ENCODE data around the gene FUT2.
A peak's percentile ranks its signal among the peaks of the same experiment; 100 is the strongest.

The FUT2 gene

DNA sequence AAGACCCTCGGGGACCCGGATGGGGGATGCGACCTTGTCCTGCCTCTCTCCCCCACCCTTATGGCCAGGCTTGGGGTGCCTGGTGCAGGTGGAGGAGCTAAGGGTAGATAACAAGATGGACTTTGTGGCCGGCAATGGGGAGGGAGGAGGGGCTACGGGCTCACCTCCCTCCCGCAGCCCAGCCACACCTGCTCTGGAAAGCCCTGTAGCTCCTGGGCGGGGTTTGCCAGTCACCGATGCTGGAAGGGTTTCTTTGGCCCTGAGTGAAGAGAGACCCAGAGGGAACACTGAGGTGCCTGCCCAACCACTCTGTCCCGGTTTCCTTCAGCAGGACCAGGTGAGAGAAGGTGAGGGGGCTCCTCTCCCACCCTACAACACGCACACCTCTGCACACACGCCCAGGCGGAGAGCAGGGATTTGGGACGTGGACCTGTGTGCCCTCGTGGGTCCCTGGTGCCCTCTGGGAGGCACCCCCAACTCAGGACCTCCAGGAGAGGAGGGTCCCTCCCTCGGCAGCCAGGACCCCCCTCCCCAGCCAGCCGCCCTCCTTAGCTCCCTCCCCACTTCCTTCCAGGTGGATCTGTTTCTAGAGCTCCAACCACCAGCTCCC, at the start of gene FUT2:
Gene FUT2, plus strand, starts transcription at position 229 of the 610 bp plus-strand sequence. CDS start 6,986 bp downstream, outside the sequence.
- TF ChIP-seq FOXM1 (IDR thresholded peaks at IDR 0.05; ENCODE audit: borderline replicate concordance, low read depth) (no peak), EP300 (IDR thresholded peaks at IDR 0.05; ENCODE audit: borderline replicate concordance) (no peak), YY1 (IDR thresholded peaks at IDR 0.05; ENCODE audit: low read depth) (no peak), CEBPB (IDR thresholded peaks at IDR 0.05) (no peak), CREB1 (IDR thresholded peaks at IDR 0.05; ENCODE audit: low read depth) (no peak), TEAD4 (IDR thresholded peaks at IDR 0.05) (no peak), EGR1 (IDR thresholded peaks at IDR 0.05) (no peak), TAF1 (IDR thresholded peaks at IDR 0.05; ENCODE audit: low read depth) (no peak), NFIC (IDR thresholded peaks at IDR 0.05) (no peak), TCF12 (IDR thresholded peaks at IDR 0.05; ENCODE audit: low read depth) (no peak), RAD21 (IDR thresholded peaks at IDR 0.05; ENCODE audit: low read depth) (no peak), ZBTB7A (IDR thresholded peaks at IDR 0.05; ENCODE audit: low read depth) (no peak)
- TF ChIP-seq, protein P1, sequence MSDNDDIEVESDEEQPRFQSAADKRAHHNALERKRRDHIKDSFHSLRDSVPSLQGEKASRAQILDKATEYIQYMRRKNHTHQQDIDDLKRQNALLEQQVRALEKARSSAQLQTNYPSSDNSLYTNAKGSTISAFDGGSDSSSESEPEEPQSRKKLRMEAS (IDR thresholded peaks at IDR 0.05): no peak
- TF ChIP-seq, protein P2, sequence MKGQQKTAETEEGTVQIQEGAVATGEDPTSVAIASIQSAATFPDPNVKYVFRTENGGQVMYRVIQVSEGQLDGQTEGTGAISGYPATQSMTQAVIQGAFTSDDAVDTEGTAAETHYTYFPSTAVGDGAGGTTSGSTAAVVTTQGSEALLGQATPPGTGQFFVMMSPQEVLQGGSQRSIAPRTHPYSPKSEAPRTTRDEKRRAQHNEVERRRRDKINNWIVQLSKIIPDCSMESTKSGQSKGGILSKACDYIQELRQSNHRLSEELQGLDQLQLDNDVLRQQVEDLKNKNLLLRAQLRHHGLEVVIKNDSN (IDR thresholded peaks at IDR 0.05): no peak
- TF ChIP-seq, protein P3, sequence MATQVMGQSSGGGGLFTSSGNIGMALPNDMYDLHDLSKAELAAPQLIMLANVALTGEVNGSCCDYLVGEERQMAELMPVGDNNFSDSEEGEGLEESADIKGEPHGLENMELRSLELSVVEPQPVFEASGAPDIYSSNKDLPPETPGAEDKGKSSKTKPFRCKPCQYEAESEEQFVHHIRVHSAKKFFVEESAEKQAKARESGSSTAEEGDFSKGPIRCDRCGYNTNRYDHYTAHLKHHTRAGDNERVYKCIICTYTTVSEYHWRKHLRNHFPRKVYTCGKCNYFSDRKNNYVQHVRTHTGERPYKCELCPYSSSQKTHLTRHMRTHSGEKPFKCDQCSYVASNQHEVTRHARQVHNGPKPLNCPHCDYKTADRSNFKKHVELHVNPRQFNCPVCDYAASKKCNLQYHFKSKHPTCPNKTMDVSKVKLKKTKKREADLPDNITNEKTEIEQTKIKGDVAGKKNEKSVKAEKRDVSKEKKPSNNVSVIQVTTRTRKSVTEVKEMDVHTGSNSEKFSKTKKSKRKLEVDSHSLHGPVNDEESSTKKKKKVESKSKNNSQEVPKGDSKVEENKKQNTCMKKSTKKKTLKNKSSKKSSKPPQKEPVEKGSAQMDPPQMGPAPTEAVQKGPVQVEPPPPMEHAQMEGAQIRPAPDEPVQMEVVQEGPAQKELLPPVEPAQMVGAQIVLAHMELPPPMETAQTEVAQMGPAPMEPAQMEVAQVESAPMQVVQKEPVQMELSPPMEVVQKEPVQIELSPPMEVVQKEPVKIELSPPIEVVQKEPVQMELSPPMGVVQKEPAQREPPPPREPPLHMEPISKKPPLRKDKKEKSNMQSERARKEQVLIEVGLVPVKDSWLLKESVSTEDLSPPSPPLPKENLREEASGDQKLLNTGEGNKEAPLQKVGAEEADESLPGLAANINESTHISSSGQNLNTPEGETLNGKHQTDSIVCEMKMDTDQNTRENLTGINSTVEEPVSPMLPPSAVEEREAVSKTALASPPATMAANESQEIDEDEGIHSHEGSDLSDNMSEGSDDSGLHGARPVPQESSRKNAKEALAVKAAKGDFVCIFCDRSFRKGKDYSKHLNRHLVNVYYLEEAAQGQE (IDR thresholded peaks at IDR 0.05; ENCODE audit: low read depth): no peak

DNA sequence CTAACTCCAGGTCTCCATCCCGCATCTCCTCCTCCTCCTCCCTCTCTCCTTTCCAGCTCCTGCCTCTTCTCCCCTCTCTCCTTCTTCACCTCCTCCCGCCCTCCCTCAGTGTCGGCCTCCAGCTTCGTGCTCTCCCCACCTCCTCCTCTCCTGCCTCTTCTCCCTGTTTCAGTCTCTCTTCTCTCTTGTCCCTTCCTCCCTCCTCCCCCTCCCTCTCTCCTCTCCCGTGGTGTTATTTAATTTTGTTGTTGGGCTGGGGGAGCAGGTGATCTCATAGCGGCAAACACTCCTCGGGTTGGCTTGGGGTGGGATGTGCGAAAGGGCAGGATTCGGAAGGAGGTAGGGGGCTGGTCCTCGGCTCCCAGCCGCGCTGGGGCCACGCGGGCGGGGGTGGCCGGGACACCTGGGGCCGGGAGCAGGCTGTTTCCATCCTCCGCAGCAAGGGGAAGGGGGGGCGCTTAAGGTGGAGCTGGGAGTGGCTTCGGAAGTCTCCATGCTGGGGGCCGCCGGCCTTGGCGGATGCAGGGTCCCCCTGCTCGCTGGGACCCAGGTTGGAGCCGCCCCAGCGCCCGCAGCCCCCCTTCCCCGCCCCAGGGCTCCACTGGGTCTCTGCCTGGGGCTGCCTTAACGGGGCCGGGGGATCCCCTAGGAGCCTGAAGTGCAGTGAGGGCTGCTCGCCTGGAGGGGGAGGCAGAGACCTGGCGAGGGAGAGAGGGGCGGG, 49.6 kb upstream of the FUT2 start, which contains the start of gene CA11:
Gene CA11, minus strand, starts transcription at position 187 of the 721 bp plus-strand sequence. CDS start 555 bp downstream, outside the sequence.
- TF ChIP-seq EGR1 (IDR thresholded peaks at IDR 0.05) (peak; percentile 73; the same call in 1 of the 2 replicates), TAF1 (IDR thresholded peaks at IDR 0.05; ENCODE audit: low read depth) (no peak), ZBTB7A (IDR thresholded peaks at IDR 0.05; ENCODE audit: low read depth) (peak; percentile 72), RAD21 (IDR thresholded peaks at IDR 0.05; ENCODE audit: low read depth) (peak; percentile 92)
- TF ChIP-seq, protein P2 (IDR thresholded peaks at IDR 0.05): peak; percentile 16; the same call in 1 of the 2 replicates
- TF ChIP-seq, protein P1 (IDR thresholded peaks at IDR 0.05): peak; percentile 81
- TF ChIP-seq, protein P3 (IDR thresholded peaks at IDR 0.05; ENCODE audit: low read depth): no peak

DNA sequence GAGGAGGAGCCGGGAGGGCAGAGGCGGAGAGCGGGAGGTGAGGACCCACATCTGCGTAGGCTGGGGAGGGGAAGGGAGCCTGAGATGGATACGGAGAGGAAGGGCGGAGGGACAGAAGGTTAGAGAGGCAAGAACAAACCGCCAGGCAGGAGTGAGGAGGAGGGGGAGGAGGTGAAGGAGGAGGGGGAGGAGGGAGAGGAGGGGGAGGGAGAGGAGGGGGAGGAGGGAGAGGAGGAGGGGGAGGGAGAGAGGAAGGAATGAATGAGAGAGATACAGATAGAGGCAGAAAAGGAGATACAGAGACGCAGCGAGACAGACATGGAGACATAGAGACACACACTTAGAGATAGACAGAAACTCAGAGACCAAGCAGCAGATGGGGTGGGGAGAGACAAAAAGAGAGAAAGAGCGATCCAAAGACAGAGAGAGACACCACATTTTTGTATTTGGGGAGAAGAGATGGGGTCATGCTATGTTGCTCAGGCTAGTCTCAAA, 49.0 kb upstream of the FUT2 start:
- no peak for TF ChIP-seq FOXM1 (IDR thresholded peaks at IDR 0.05; ENCODE audit: borderline replicate concordance, low read depth)
- TF ChIP-seq, protein P3 (IDR thresholded peaks at IDR 0.05; ENCODE audit: low read depth): no peak
- TF ChIP-seq EGR1 (IDR thresholded peaks at IDR 0.05): peak; percentile 35; the same call in 1 of the 2 replicates
- no peak for TF ChIP-seq CEBPB (IDR thresholded peaks at IDR 0.05)

DNA sequence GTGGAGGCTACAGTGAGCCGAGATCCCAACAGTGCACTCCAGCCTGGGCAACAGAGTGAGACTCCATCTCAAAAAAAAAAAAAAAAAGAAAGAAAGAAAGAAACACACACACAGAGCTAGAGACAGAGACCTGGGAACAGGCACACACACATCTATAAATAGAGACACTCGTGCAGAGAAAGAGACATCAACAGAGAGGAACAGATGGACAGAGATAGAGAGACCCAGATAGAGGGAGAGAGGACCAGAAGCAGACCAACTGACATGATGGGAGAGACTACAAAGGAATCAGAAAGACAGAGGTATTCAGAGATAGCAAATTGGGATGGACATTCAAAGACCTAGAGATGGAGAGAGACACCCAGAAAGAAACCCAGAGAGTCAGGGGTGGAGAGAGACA, 47.6 kb upstream of the FUT2 start:
- no peak for TF ChIP-seq FOXM1 (IDR thresholded peaks at IDR 0.05; ENCODE audit: borderline replicate concordance, low read depth)
- no peak for TF ChIP-seq CEBPB (IDR thresholded peaks at IDR 0.05)
- TF ChIP-seq, protein P3 (IDR thresholded peaks at IDR 0.05; ENCODE audit: low read depth): no peak
- TF ChIP-seq YY1 (IDR thresholded peaks at IDR 0.05; ENCODE audit: low read depth): no peak
- TF ChIP-seq EP300 (IDR thresholded peaks at IDR 0.05; ENCODE audit: borderline replicate concordance): no peak
- TF ChIP-seq NFIC (IDR thresholded peaks at IDR 0.05): no peak
- TF ChIP-seq RAD21 (IDR thresholded peaks at IDR 0.05; ENCODE audit: low read depth): no peak
- no peak for TF ChIP-seq TAF1 (IDR thresholded peaks at IDR 0.05; ENCODE audit: low read depth)
- TF ChIP-seq ZBTB7A (IDR thresholded peaks at IDR 0.05; ENCODE audit: low read depth): no peak
- TF ChIP-seq, protein P2 (IDR thresholded peaks at IDR 0.05): no peak
